WTC11 (cell line): ENCODE measurements around the gene MED12. TPM values are rescaled to one million over a fixed set of nuclear protein-coding genes. Genes with fewer than 3 reads are reported as not detected.

ENCODE experiments used
- ATAC-seq: fragments of 200-7000 bp; cut with Tn5 transposase; 2 replicates; pipeline ENCODE4 v1.10.0; 2021; ENCODE audit warnings: mild to moderate bottlenecking, moderate library complexity
- CTCF ChIA-PET: fragments of 300-600 bp; sonication (Branson Sonifier 250); formaldehyde crosslinking; loops from one replicate; lab custom pipeline; 2021; ENCODE audit warnings: antibody characterized with exemption; lab: Charles Lee
- POLR2A ChIA-PET: fragments of 350-600 bp; sonication (Branson Sonifier 250); formaldehyde crosslinking; loops from one replicate; lab custom pipeline; 2021; ENCODE audit warnings: antibody characterized with exemption; lab: Charles Lee
- DNase-seq: peaks from one replicate; pipeline ENCODE4 v3.0.0; 2021; ENCODE audit warnings: low spot score
- H3K27ac Mint-ChIP-seq: 2 replicates; pipeline ENCODE4 v1.8.0; 2021; ENCODE audit warnings: mixed read lengths
- H3K27me3 Mint-ChIP-seq: 2 replicates; pipeline ENCODE4 v1.8.0; 2021; ENCODE audit warnings: low read depth, mild to moderate bottlenecking, moderate library complexity, mixed read lengths
- H3K36me3 Mint-ChIP-seq: 2 replicates; pipeline ENCODE4 v1.8.0; 2021; ENCODE audit warnings: mixed read lengths
- H3K4me1 Mint-ChIP-seq: 2 replicates; pipeline ENCODE4 v1.8.0; 2022; ENCODE audit warnings: mixed read lengths
- H3K4me3 Mint-ChIP-seq: 2 replicates; pipeline ENCODE4 v1.8.0; 2021; ENCODE audit warnings: mild to moderate bottlenecking, moderate library complexity, mixed read lengths
- H3K9me3 Mint-ChIP-seq: 2 replicates; pipeline ENCODE4 v1.8.0; 2021; ENCODE audit warnings: mixed read lengths
- ATF1 ChIP-seq: sonication (generic); formaldehyde crosslinking; IDR thresholded peaks from 2 replicates; pipeline ENCODE4 v1.8.1; 2023; ENCODE audit warnings: mild to moderate bottlenecking, moderate library complexity, missing genetic modification reagents
- GABPB1 ChIP-seq: sonication (generic); formaldehyde crosslinking; IDR thresholded peaks from 2 replicates; pipeline ENCODE4 v1.8.1; 2023; ENCODE audit warnings: mild to moderate bottlenecking, missing genetic modification reagents
- IRF2 ChIP-seq: sonication (generic); formaldehyde crosslinking; IDR thresholded peaks from 2 replicates; pipeline ENCODE4 v1.8.0; 2022; ENCODE audit warnings: low read depth, missing genetic modification reagents, borderline replicate concordance
- JUN ChIP-seq: sonication (generic); formaldehyde crosslinking; IDR thresholded peaks from 2 replicates; pipeline ENCODE4 v1.8.0; 2023; ENCODE audit warnings: mild to moderate bottlenecking, missing genetic modification reagents
- MXD4 ChIP-seq: fragments of 250-450 bp; sonication (Bioruptor Pico); IDR thresholded peaks from 2 replicates; pipeline ENCODE4 v1.8.0; 2021; ENCODE audit warnings: mild to moderate bottlenecking, moderate library complexity, borderline replicate concordance
- NFATC4 ChIP-seq: fragments of 250-450 bp; sonication (Bioruptor Pico); IDR thresholded peaks from 2 replicates; pipeline ENCODE4 v1.9.0; 2021; ENCODE audit warnings: mild to moderate bottlenecking
- NFE2L1 ChIP-seq: sonication (generic); formaldehyde crosslinking; IDR thresholded peaks from 2 replicates; pipeline ENCODE4 v1.8.1; 2023; ENCODE audit warnings: missing genetic modification reagents
- NFYB ChIP-seq: sonication (generic); formaldehyde crosslinking; conservative IDR thresholded peaks from 2 replicates; pipeline ENCODE4 v1.8.0; 2022; ENCODE audit warnings: low read depth, missing genetic modification reagents
- RELA ChIP-seq: sonication (generic); formaldehyde crosslinking; IDR thresholded peaks from 2 replicates; pipeline ENCODE4 v1.8.1; 2022; ENCODE audit warnings: missing genetic modification reagents, mild to moderate bottlenecking, borderline replicate concordance
- TCF7 ChIP-seq: sonication (generic); formaldehyde crosslinking; IDR thresholded peaks from 2 replicates; pipeline ENCODE4 v1.8.0; 2022; ENCODE audit warnings: mild to moderate bottlenecking, low read depth, missing genetic modification reagents, moderate library complexity
- TP53 ChIP-seq: sonication (generic); formaldehyde crosslinking; IDR thresholded peaks from 2 replicates; pipeline ENCODE4 v1.8.1; 2023; ENCODE audit warnings: mild to moderate bottlenecking, missing genetic modification reagents
- ZNF121 ChIP-seq: sonication (generic); formaldehyde crosslinking; IDR thresholded peaks from 2 replicates; pipeline ENCODE4 v1.8.0; 2023; ENCODE audit warnings: missing genetic modification reagents
- ZNF232 ChIP-seq: sonication (generic); formaldehyde crosslinking; IDR thresholded peaks from 2 replicates; pipeline ENCODE4 v1.8.0; 2022; ENCODE audit warnings: mild to moderate bottlenecking, missing genetic modification reagents
- ZNF317 ChIP-seq: sonication (generic); formaldehyde crosslinking; IDR thresholded peaks from 2 replicates; pipeline ENCODE4 v1.8.1; 2023; ENCODE audit warnings: low read depth, mild to moderate bottlenecking, moderate library complexity, missing genetic modification reagents, borderline replicate concordance
- ZNF423 ChIP-seq: fragments of 250-450 bp; sonication (Bioruptor Pico); IDR thresholded peaks from 2 replicates; pipeline ENCODE4 v2.1.2; 2022; ENCODE audit warnings: mild to moderate bottlenecking, moderate library complexity
- total RNA-seq: library from RNA; stranded (reverse); gene quantifications from 3 replicates; pipeline ENCODE4 v1.2.3, GENCODE V29; 2021
- TF ChIP-seq, protein P1 (sequence below): sonication (generic); formaldehyde crosslinking; IDR thresholded peaks from 2 replicates; pipeline ENCODE4 v1.8.0; 2022; ENCODE audit warnings: mild to moderate bottlenecking, missing genetic modification reagents
- TF ChIP-seq, protein P2 (sequence below): sonication (generic); formaldehyde crosslinking; IDR thresholded peaks from 2 replicates; pipeline ENCODE4 v1.8.1; 2023; ENCODE audit warnings: mild to moderate bottlenecking, missing genetic modification reagents, borderline replicate concordance
- TF ChIP-seq, protein P3 (sequence below): fragments of 250-450 bp; sonication (Bioruptor Pico); IDR thresholded peaks from 2 replicates; pipeline ENCODE4 v1.8.0; 2021; ENCODE audit warnings: mild to moderate bottlenecking
- TF ChIP-seq, protein P4 (sequence below): fragments of 250-450 bp; sonication (Bioruptor Pico); IDR thresholded peaks from 2 replicates; pipeline ENCODE4 v2.1.2; 2022; ENCODE audit warnings: mild to moderate bottlenecking, moderate library complexity
- TF ChIP-seq, protein P5 (sequence below): fragments of 250-450 bp; sonication (Bioruptor Pico); conservative IDR thresholded peaks from 2 replicates; pipeline ENCODE4 v1.9.0; 2021; ENCODE audit warnings: mild to moderate bottlenecking
- TF ChIP-seq, protein P6 (sequence below): sonication (generic); formaldehyde crosslinking; IDR thresholded peaks from 2 replicates; pipeline ENCODE4 v1.8.1; 2023; ENCODE audit warnings: mild to moderate bottlenecking, missing genetic modification reagents
- TF ChIP-seq, protein P7 (sequence below): fragments of 250-450 bp; sonication (Bioruptor Pico); IDR thresholded peaks from 2 replicates; pipeline ENCODE4 v1.9.0; 2021; ENCODE audit warnings: mild to moderate bottlenecking

MED12 gene
- total RNA-seq, 1 experiment from 2014 or later: 35.6 TPM

DNA sequence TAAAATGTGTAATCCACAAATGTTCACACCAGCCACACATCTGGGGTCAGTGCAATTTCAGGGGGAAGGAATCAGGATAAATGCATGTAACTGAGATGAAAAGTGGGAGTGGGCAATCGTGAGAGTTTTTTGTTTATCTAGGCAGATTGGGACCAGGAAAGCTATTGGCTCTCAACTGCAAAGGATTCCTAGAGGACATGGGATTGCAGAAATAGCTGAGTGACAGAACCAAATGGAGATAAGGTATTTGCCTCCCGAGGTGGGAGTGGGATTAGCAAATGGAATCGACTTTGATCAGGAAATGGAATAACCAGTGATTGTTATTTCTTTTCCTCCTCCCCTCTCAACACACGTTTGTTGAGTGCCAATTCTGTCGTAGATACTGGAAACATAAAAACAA is 65.7 kb downstream of the MED12 start:
- TF ChIP-seq MXD4 (CRISPR knock-in tag) (no peak), NFYB (no peak), ATF1 (no peak), ZNF423 (CRISPR knock-in tag) (no peak), NFATC4 (CRISPR knock-in tag) (no peak), ZNF121 (CRISPR knock-in tag) (no peak), TP53 (no peak), RELA (CRISPR knock-in tag) (no peak), ZNF317 (no peak), NFE2L1 (CRISPR knock-in tag) (no peak), ZNF232 (CRISPR knock-in tag) (no peak), TCF7 (no peak), JUN (no peak), IRF2 (CRISPR knock-in tag) (no peak)
- TF ChIP-seq, protein P1, sequence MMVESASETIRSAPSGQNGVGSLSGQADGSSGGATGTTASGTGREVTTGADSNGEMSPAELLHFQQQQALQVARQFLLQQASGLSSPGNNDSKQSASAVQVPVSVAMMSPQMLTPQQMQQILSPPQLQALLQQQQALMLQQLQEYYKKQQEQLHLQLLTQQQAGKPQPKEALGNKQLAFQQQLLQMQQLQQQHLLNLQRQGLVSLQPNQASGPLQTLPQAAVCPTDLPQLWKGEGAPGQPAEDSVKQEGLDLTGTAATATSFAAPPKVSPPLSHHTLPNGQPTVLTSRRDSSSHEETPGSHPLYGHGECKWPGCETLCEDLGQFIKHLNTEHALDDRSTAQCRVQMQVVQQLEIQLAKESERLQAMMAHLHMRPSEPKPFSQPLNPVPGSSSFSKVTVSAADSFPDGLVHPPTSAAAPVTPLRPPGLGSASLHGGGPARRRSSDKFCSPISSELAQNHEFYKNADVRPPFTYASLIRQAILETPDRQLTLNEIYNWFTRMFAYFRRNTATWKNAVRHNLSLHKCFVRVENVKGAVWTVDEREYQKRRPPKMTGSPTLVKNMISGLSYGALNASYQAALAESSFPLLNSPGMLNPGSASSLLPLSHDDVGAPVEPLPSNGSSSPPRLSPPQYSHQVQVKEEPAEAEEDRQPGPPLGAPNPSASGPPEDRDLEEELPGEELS: no peak
- TF ChIP-seq, protein P2, sequence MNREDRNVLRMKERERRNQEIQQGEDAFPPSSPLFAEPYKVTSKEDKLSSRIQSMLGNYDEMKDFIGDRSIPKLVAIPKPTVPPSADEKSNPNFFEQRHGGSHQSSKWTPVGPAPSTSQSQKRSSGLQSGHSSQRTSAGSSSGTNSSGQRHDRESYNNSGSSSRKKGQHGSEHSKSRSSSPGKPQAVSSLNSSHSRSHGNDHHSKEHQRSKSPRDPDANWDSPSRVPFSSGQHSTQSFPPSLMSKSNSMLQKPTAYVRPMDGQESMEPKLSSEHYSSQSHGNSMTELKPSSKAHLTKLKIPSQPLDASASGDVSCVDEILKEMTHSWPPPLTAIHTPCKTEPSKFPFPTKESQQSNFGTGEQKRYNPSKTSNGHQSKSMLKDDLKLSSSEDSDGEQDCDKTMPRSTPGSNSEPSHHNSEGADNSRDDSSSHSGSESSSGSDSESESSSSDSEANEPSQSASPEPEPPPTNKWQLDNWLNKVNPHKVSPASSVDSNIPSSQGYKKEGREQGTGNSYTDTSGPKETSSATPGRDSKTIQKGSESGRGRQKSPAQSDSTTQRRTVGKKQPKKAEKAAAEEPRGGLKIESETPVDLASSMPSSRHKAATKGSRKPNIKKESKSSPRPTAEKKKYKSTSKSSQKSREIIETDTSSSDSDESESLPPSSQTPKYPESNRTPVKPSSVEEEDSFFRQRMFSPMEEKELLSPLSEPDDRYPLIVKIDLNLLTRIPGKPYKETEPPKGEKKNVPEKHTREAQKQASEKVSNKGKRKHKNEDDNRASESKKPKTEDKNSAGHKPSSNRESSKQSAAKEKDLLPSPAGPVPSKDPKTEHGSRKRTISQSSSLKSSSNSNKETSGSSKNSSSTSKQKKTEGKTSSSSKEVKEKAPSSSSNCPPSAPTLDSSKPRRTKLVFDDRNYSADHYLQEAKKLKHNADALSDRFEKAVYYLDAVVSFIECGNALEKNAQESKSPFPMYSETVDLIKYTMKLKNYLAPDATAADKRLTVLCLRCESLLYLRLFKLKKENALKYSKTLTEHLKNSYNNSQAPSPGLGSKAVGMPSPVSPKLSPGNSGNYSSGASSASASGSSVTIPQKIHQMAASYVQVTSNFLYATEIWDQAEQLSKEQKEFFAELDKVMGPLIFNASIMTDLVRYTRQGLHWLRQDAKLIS (CRISPR knock-in tag): no peak
- TF ChIP-seq, protein P3, sequence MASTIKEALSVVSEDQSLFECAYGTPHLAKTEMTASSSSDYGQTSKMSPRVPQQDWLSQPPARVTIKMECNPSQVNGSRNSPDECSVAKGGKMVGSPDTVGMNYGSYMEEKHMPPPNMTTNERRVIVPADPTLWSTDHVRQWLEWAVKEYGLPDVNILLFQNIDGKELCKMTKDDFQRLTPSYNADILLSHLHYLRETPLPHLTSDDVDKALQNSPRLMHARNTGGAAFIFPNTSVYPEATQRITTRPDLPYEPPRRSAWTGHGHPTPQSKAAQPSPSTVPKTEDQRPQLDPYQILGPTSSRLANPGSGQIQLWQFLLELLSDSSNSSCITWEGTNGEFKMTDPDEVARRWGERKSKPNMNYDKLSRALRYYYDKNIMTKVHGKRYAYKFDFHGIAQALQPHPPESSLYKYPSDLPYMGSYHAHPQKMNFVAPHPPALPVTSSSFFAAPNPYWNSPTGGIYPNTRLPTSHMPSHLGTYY (CRISPR knock-in tag): no peak
- TF ChIP-seq, protein P4, sequence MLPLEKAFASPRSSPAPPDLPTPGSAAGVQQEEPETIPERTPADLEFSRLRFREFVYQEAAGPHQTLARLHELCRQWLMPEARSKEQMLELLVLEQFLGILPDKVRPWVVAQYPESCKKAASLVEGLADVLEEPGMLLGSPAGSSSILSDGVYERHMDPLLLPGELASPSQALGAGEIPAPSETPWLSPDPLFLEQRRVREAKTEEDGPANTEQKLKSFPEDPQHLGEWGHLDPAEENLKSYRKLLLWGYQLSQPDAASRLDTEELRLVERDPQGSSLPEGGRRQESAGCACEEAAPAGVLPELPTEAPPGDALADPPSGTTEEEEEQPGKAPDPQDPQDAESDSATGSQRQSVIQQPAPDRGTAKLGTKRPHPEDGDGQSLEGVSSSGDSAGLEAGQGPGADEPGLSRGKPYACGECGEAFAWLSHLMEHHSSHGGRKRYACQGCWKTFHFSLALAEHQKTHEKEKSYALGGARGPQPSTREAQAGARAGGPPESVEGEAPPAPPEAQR (CRISPR knock-in tag): no peak
- TF ChIP-seq, all 79 proteins: peak for 0
- Mint-ChIP-seq H3K27ac (0 out of 2 replicates have a peak overlapping the region, but pooled peaks have one; percentile 49), H3K4me1 (peaks cover 28% of the 10 kb centered on the region), H3K36me3 (no peaks in the 10 kb centered on the region), H3K4me3 (no peak overlapping the region), H3K27me3 (no peaks in the 10 kb centered on the region), H3K9me3 (no peaks in the 10 kb centered on the region)
- CTCF ChIA-PET: no interaction called here
- no peak for DNase-seq
- POLR2A ChIA-PET: no interaction called here
- no peak for ATAC-seq

DNA sequence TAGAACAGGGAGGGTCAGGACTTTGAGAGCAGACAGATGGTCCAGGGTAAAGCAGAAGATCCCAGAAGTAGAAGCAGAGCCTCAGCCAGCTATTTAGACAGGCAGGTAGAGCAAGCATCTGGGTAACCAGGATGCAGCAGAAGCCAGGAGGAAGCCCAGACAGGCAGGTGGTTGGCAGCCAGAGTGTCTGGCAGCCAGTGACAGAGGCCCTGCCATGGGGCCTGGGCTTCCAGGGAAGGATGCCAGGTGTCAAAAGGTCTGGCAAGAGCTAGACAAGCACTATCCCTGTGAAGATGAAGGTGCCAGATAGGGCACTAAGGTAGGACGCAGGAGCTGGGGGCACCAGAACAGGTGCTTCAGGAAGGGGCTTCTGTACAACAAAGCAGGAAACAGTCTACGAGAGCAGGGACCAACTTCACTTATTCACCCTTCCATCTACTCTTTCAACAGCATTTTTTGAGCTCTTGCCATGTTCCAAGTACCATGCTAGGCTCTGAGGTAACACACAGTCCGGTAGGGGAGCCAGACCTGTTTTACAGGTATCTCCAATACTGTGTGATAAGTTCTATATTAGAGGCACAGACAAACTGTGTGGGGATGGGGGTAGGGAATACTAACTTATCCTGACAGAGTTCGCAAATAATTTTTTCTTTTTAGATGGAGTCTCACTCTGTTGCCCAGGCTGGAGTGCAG is 66.6 kb downstream of the MED12 start:
- peaks cover 24% of the 10 kb centered on the region for H3K4me1 Mint-ChIP-seq
- CTCF ChIA-PET: no interaction called here
- POLR2A ChIA-PET: interaction anchor here (0.6 kb wide), 1 partner anchor 25 kb away, joined by 3 read pairs; no protein-coding TSS in a partner anchor
- no peaks in the 10 kb centered on the region for H3K27me3 Mint-ChIP-seq
- H3K36me3 Mint-ChIP-seq: no peaks in the 10 kb centered on the region
- no peak overlapping the region for H3K27ac Mint-ChIP-seq
- H3K9me3 Mint-ChIP-seq: no peaks in the 10 kb centered on the region
- ATAC-seq (no peak), DNase-seq (no peak)
- H3K4me3 Mint-ChIP-seq: no peak overlapping the region
- TF ChIP-seq MXD4 (CRISPR knock-in tag) (no peak), GABPB1 (CRISPR knock-in tag) (no peak), ZNF423 (CRISPR knock-in tag) (no peak), TP53 (no peak)
- TF ChIP-seq, protein P5, sequence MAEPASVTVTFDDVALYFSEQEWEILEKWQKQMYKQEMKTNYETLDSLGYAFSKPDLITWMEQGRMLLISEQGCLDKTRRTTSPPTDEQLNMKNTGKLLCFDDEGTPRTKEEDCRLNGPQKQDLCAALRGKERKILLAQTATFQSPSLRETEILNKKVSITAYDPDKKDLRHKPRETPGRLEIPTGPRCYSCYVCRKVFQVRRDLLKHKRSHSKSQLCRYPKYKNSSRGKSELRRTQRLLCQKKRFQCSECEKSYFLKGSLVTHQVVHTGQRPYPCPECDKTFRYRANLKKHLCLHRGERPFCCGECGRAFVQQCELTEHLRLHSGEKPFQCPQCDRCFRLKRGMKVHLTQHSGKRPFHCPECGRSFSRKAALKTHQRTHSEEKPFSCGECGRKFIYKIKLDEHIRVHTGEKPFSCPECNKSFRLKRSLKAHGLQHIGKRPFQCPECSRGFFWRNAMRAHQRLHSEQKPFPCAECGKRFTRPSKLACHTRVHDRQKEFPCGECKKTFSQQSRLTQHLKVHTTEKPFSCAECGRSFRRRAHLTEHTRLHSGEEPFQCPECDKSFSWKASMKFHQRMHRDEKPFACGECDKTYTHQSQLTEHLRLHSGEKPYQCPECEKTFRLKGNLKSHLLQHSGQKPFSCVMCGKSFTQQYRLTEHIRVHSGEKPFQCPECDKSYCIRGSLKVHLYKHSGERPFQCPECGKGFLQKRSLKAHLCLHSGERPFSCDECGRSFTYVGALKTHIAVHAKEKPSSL: no peak
- TF ChIP-seq, protein P3 (CRISPR knock-in tag): no peak
- TF ChIP-seq, protein P6, sequence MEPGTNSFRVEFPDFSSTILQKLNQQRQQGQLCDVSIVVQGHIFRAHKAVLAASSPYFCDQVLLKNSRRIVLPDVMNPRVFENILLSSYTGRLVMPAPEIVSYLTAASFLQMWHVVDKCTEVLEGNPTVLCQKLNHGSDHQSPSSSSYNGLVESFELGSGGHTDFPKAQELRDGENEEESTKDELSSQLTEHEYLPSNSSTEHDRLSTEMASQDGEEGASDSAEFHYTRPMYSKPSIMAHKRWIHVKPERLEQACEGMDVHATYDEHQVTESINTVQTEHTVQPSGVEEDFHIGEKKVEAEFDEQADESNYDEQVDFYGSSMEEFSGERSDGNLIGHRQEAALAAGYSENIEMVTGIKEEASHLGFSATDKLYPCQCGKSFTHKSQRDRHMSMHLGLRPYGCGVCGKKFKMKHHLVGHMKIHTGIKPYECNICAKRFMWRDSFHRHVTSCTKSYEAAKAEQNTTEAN (CRISPR knock-in tag): no peak
- TF ChIP-seq, protein P7, sequence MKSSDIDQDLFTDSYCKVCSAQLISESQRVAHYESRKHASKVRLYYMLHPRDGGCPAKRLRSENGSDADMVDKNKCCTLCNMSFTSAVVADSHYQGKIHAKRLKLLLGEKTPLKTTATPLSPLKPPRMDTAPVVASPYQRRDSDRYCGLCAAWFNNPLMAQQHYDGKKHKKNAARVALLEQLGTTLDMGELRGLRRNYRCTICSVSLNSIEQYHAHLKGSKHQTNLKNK (CRISPR knock-in tag): no peak
